Measurements from ENCODE around the gene SVIL. TPM values are rescaled to one million over a fixed set of nuclear protein-coding genes. Genes with fewer than 3 reads are reported as not detected.

Gene SVIL
- total RNA-seq, 1 experiment from 2014 or later = 15.3 TPM

DNA sequence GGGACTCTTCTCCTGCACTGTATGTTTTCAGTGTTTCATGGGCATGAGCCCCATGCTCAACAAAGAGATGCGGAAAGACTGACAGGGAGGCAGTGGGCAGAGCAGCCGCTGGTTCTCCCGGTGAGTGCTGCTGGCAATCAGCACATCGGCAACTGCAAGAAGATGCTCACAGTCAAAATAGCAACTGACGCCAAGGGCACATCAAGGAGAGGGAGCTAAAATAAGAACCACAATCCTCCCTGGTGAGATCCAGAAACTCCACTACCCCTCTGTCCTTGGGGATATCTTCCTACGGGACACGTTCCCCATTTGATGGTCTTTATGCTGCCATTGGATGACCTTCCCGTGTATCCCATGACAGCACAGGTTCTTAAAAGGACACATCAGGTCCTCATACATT lies 28.9 kb upstream of the SVIL start:
- H3K9ac ChIP-seq (ENCODE audit: extremely low read depth, insufficient read length, low read length) = no peak overlapping the region
- Mint-ChIP-seq H3K4me1 (peaks cover 41 to 47% of the 10 kb centered on the region in 2 experiments), H3K36me3 (ENCODE audit: insufficient read depth in 1 of 3, low read depth in 3 of 3) (no peaks in the 10 kb centered on the region; a peak in 1 of 7 replicates), H3K27me3 (ENCODE audit: low read depth) (no peaks in the 10 kb centered on the region), H3K9me3 (no peaks in the 10 kb centered on the region; a peak in 1 of 5 replicates), H3K27ac (0 out of 7 replicates have a peak overlapping the region, but pooled peaks of 1 of the 3 experiments have one; percentile 34), H3K4me3 (no peak overlapping the region)
- H4K91ac ChIP-seq (ENCODE audit: insufficient read length, low read depth, low read length) = no peak overlapping the region
- H3K79me1 ChIP-seq (ENCODE audit: insufficient read depth, low read depth, low read length, poor library complexity, severe bottlenecking) = no peaks in the 10 kb centered on the region
- no peak overlapping the region for H4K8ac ChIP-seq (replicated peaks; ENCODE audit: insufficient read length, low read depth, low read length)
- H3K79me2 ChIP-seq (ENCODE audit: insufficient read depth, low read length) = no peaks in the 10 kb centered on the region
- H4K20me1 ChIP-seq (ENCODE audit: control insufficient read depth, insufficient read depth, insufficient read length) = no peaks in the 10 kb centered on the region
- H3K14ac ChIP-seq (ENCODE audit: insufficient read depth, low read length) = no peak overlapping the region
- H3K27me3 ChIP-seq (ENCODE audit: insufficient read depth, low read length) = no peaks in the 10 kb centered on the region
- H2BK15ac ChIP-seq (ENCODE audit: low read depth, low read length) = no peak overlapping the region
- H3K4me2 ChIP-seq (ENCODE audit: insufficient read depth, insufficient read length, low read length) = no peak overlapping the region
- no peaks in the 10 kb centered on the region for H3K9me3 ChIP-seq (ENCODE audit: control insufficient read depth, low read depth, low read length)
- H4K5ac ChIP-seq (ENCODE audit: insufficient read length, low read depth, low read length) = no peak overlapping the region
- H2BK5ac ChIP-seq (ENCODE audit: insufficient read length, low read length) = no peak overlapping the region
- DNase-seq = no peak
- TF ChIP-seq, protein P1, sequence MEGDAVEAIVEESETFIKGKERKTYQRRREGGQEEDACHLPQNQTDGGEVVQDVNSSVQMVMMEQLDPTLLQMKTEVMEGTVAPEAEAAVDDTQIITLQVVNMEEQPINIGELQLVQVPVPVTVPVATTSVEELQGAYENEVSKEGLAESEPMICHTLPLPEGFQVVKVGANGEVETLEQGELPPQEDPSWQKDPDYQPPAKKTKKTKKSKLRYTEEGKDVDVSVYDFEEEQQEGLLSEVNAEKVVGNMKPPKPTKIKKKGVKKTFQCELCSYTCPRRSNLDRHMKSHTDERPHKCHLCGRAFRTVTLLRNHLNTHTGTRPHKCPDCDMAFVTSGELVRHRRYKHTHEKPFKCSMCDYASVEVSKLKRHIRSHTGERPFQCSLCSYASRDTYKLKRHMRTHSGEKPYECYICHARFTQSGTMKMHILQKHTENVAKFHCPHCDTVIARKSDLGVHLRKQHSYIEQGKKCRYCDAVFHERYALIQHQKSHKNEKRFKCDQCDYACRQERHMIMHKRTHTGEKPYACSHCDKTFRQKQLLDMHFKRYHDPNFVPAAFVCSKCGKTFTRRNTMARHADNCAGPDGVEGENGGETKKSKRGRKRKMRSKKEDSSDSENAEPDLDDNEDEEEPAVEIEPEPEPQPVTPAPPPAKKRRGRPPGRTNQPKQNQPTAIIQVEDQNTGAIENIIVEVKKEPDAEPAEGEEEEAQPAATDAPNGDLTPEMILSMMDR (conservative IDR thresholded peaks at IDR 0.05) = no peak
- no peak overlapping the region for H3K27ac ChIP-seq (ENCODE audit: insufficient read length, low read depth, low read length)
- H2BK12ac ChIP-seq (ENCODE audit: insufficient read length, low read depth, low read length) = no peak overlapping the region
- H3K56ac ChIP-seq (ENCODE audit: insufficient read length, low read depth, low read length) = no peak overlapping the region
- H2AK5ac ChIP-seq (ENCODE audit: insufficient read length, low read length) = no peak overlapping the region
- H3K4ac ChIP-seq (ENCODE audit: low read depth, low read length) = no peak overlapping the region
- H3K23ac ChIP-seq (ENCODE audit: insufficient read length, low read depth, low read length) = no peak overlapping the region
- no peak overlapping the region for H2BK120ac ChIP-seq (ENCODE audit: low read depth, low read length, poor library complexity, severe bottlenecking)
- no peak overlapping the region for H3K18ac ChIP-seq (ENCODE audit: insufficient read length, low read depth, low read length)
- H3K4me1 ChIP-seq (ENCODE audit: insufficient read depth, low read length) = peaks cover 11% of the 10 kb centered on the region
- no peaks in the 10 kb centered on the region for H3K23me2 ChIP-seq (ENCODE audit: insufficient read length, low read depth, low read length, poor library complexity, severe bottlenecking)
- no peak overlapping the region for H2AFZ ChIP-seq (ENCODE audit: low read length)
- H2BK20ac ChIP-seq (ENCODE audit: low read depth, low read length, poor library complexity, severe bottlenecking) = no peak overlapping the region
- no CpG with 5 or more reads among the region's 8 CpGs for WGBS (ENCODE audit: extremely low coverage, insufficient read length, low lambda C conversion rate)
- H3T11ph ChIP-seq (ENCODE audit: low read length) = no peak overlapping the region
